Measurements from ENCODE around the gene POLE. TPM values are rescaled to one million over a fixed set of nuclear protein-coding genes. Genes with fewer than 3 reads are reported as not detected.

Gene POLE
- total and polyA plus RNA-seq, 9 of the 15 experiments (the other 6 are each of a cell fraction or from before 2014, with no cell fraction given) = 2.4 to 154 (median 49.6) TPM

DNA sequence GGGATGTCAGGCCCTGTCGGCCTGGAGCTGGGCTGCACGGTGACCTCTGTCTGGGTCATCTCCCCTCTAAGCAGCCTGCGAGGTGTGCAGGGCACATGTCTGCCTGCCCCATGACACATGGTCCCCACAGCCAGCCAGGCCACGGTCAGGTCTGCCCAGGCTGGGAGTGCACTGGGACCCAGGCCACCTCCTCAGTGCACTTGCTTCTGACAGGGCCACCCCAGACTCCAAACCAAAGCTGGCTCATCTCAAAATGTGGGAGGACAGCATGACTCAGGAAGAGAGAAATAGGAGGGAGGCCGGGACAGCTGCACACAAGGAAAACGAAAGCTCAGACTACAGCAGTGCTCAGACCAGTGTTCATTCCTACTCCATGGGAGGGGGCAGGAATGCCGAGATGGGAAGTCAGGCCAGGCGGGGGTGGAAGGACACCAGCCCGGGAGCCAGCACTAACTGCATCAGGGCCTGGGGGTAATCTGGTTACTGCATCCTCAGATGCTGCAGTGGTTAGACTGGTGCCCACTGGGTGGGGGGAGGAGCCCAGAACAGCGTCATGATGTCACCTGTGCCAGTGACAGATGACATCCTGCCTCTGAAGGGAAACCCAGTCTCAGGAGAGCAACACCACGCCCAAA lies 64.6 kb downstream of the POLE start (continued):
- TF ChIP-seq, protein P1, sequence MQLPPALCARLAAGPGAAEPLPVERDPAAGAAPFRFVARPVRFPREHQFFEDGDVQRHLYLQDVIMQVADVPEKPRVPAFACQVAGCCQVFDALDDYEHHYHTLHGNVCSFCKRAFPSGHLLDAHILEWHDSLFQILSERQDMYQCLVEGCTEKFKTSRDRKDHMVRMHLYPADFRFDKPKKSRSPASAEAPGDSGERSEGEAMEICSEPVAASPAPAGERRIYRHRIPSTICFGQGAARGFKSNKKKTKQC (CRISPR knock-in tag; IDR thresholded peaks at IDR 0.05) = no peak
- TF ChIP-seq CBFA2T2 (conservative IDR thresholded peaks at IDR 0.05) = no peak
- TF ChIP-seq CAMTA2 (CRISPR knock-in tag; conservative IDR thresholded peaks at IDR 0.05) = no peak
- TF ChIP-seq DIDO1 (tag; IDR thresholded peaks at IDR 0.05; ENCODE audit: low read depth) = no peak
- no peak for TF ChIP-seq ATF1 (CRISPR knock-in tag; IDR thresholded peaks at IDR 0.05)
- TF ChIP-seq ATF1 (tag; IDR thresholded peaks at IDR 0.05) = peak; percentile 22; the same call in 1 of the 2 replicates
- TF ChIP-seq NCOA2 (IDR thresholded peaks at IDR 0.05; ENCODE audit: partially characterized antibody in 2 of 2) = no peak
- TF ChIP-seq, protein P2, sequence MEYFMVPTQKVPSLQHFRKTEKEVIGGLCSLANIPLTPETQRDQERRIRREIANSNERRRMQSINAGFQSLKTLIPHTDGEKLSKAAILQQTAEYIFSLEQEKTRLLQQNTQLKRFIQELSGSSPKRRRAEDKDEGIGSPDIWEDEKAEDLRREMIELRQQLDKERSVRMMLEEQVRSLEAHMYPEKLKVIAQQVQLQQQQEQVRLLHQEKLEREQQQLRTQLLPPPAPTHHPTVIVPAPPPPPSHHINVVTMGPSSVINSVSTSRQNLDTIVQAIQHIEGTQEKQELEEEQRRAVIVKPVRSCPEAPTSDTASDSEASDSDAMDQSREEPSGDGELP (CRISPR knock-in tag; IDR thresholded peaks at IDR 0.05; ENCODE audit: borderline replicate concordance) = 0 out of 2 replicates have a peak, but pooled peaks have one; percentile 18
- TF ChIP-seq, protein P3, sequence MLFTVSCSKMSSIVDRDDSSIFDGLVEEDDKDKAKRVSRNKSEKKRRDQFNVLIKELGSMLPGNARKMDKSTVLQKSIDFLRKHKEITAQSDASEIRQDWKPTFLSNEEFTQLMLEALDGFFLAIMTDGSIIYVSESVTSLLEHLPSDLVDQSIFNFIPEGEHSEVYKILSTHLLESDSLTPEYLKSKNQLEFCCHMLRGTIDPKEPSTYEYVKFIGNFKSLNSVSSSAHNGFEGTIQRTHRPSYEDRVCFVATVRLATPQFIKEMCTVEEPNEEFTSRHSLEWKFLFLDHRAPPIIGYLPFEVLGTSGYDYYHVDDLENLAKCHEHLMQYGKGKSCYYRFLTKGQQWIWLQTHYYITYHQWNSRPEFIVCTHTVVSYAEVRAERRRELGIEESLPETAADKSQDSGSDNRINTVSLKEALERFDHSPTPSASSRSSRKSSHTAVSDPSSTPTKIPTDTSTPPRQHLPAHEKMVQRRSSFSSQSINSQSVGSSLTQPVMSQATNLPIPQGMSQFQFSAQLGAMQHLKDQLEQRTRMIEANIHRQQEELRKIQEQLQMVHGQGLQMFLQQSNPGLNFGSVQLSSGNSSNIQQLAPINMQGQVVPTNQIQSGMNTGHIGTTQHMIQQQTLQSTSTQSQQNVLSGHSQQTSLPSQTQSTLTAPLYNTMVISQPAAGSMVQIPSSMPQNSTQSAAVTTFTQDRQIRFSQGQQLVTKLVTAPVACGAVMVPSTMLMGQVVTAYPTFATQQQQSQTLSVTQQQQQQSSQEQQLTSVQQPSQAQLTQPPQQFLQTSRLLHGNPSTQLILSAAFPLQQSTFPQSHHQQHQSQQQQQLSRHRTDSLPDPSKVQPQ (CRISPR knock-in tag; IDR thresholded peaks at IDR 0.05; ENCODE audit: borderline replicate concordance) = no peak
- TF ChIP-seq, protein P4, sequence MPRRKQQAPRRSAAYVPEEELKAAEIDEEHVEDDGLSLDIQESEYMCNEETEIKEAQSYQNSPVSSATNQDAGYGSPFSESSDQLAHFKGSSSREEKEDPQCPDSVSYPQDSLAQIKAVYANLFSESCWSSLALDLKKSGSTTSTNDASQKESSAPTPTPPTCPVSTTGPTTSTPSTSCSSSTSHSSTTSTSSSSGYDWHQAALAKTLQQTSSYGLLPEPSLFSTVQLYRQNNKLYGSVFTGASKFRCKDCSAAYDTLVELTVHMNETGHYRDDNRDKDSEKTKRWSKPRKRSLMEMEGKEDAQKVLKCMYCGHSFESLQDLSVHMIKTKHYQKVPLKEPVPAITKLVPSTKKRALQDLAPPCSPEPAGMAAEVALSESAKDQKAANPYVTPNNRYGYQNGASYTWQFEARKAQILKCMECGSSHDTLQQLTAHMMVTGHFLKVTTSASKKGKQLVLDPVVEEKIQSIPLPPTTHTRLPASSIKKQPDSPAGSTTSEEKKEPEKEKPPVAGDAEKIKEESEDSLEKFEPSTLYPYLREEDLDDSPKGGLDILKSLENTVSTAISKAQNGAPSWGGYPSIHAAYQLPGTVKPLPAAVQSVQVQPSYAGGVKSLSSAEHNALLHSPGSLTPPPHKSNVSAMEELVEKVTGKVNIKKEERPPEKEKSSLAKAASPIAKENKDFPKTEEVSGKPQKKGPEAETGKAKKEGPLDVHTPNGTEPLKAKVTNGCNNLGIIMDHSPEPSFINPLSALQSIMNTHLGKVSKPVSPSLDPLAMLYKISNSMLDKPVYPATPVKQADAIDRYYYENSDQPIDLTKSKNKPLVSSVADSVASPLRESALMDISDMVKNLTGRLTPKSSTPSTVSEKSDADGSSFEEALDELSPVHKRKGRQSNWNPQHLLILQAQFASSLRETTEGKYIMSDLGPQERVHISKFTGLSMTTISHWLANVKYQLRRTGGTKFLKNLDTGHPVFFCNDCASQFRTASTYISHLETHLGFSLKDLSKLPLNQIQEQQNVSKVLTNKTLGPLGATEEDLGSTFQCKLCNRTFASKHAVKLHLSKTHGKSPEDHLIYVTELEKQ (CRISPR knock-in tag; IDR thresholded peaks at IDR 0.05) = no peak
- TF ChIP-seq, protein P5, sequence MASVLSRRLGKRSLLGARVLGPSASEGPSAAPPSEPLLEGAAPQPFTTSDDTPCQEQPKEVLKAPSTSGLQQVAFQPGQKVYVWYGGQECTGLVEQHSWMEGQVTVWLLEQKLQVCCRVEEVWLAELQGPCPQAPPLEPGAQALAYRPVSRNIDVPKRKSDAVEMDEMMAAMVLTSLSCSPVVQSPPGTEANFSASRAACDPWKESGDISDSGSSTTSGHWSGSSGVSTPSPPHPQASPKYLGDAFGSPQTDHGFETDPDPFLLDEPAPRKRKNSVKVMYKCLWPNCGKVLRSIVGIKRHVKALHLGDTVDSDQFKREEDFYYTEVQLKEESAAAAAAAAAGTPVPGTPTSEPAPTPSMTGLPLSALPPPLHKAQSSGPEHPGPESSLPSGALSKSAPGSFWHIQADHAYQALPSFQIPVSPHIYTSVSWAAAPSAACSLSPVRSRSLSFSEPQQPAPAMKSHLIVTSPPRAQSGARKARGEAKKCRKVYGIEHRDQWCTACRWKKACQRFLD (CRISPR knock-in tag; IDR thresholded peaks at IDR 0.05) = no peak
- TF ChIP-seq, protein P6, sequence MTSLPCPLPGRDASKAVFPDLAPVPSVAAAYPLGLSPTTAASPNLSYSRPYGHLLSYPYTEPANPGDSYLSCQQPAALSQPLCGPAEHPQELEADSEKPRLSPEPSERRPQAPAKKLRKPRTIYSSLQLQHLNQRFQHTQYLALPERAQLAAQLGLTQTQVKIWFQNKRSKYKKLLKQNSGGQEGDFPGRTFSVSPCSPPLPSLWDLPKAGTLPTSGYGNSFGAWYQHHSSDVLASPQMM (CRISPR knock-in tag; IDR thresholded peaks at IDR 0.05) = no peak
- TF ChIP-seq ASH1L (IDR thresholded peaks at IDR 0.05; ENCODE audit: borderline replicate concordance, low read depth, partially characterized antibody) = no peak
- TF ChIP-seq EP400 (IDR thresholded peaks at IDR 0.05) = no peak
- TF ChIP-seq NR2C1 (IDR thresholded peaks at IDR 0.05) = no peak; the same call in 1 of the 2 replicates
- no peak for TF ChIP-seq NR2C1 (tag; IDR thresholded peaks at IDR 0.05)
- TF ChIP-seq MTA1 (IDR thresholded peaks at IDR 0.05; ENCODE audit: borderline replicate concordance) = no peak
- no peak for TF ChIP-seq ZNF717 (CRISPR knock-in tag; IDR thresholded peaks at IDR 0.05)
